GM18526 (cell line): ENCODE measurements around the gene NLRP5.

Experiments
- POLR2A ChIP-seq: IDR thresholded peaks from 3 replicates; pipeline ENCODE4 v1.6.1; 2011; ENCODE audit not compliant: insufficient read length; ENCODE audit errors: extremely low read depth

The NLRP5 gene

GRCh38 chr19:56091751-56092546 is 105.4 kb downstream of the NLRP5 start:
- TF ChIP-seq POLR2A, result no peak

- no peak for TF ChIP-seq POLR2A
These were observed 106.4 kb downstream of the NLRP5 start for GRCh38 chr19:56092685-56093631.

DNA sequence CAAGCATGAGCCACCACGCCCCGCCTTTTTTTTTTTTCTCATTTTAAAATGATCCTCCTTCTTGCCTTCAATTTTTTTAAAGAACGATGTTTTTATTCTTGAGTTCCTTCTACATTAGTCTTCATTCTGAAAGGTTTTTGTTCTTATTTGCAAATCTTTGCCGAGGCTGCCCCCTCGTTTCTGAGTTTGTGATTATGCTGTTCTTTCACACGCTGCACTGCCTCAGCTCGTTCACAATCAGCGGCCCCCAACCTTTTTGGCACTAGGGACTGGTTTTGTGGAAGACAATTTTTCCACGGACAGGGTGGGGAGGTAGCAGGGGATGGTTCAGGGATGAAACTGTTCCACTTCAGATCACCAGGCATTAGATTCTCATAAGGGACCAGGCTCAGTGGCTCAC is 107.9 kb downstream of the NLRP5 start:
- no peak for TF ChIP-seq POLR2A

DNA sequence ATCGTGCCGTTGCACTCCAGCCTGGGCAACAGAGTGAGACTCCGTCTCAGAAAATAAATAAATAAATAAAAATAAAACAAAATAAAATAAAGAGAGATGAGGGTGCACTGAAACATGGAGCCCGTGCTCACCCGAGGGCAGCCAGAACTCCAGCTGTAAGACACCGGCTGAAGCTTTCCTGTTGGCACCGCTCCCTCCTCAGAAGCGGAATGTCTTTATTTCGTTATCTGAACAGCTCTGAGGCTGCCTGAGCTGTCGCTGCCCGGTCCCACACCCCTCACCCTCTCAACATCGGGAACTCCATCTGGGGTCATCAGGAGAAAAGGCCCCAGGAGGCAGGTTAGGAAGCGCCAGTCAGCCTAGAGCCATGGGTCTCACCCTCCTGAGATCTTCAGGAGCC is 110.1 kb downstream of the NLRP5 start:
- TF ChIP-seq POLR2A, result no peak

DNA sequence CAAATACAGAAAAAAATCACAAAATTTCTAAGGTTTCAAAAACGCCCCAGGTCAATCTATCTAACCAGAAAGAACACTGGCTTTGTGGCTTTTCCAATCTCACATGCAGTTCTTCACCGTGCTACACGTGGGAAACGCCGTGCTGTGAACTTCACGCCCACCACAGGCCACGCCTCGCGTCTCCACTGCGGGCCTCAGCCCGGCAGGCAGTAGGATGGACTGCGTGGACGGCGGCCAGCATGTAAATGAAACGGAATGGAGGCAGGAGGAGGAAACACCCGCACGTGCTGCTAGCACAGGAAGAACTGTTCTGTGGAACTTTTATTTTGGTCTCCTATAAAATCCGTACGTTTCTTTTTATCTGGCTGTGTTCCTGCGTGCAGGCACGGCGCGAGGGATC is 110.7 kb downstream of the NLRP5 start:
- no peak for TF ChIP-seq POLR2A

- TF ChIP-seq POLR2A, result no peak
These were observed 111.2 kb downstream of the NLRP5 start for GRCh38 chr19:56097776-56098175.

DNA sequence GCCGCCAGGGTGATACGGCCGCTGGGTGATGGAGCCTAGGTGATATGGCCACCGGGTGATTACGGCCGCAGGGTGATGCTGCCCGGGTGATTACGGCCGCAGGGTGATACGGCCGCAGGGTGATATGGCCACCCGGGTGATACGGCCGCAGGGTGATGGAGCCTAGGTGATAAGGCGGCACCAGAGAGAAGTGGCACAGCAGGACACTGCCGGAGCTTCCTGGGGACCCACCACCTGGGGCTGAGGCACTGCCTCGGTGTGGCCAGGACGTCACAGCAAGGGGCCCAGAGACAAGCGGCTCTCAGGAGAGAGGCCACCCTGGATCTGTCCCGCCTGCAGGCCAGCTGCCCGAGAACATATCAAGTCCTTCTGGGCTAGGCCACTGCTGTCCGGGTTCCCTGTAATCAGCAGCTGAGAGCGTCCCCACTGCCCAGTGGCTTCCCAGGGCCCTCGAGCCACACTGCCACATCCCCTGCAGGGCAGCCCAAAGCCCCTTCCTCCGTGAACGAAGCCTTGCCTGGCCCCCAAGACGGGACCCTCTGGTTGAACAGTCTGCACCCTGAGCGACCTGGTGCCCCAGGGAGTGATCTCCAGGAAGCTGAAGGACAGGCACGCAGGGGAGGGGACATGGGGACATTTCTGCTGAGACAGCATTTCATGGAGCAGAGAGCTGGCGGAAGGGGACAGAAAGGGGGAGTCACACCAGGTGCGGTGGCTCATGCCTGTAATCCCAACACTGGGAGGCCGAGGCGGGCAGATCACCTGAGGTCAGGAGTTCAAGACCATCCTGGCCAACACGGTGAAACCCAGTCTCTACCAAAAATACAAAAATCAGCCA is 112.4 kb downstream of the NLRP5 start:
- TF ChIP-seq POLR2A, result no peak

DNA sequence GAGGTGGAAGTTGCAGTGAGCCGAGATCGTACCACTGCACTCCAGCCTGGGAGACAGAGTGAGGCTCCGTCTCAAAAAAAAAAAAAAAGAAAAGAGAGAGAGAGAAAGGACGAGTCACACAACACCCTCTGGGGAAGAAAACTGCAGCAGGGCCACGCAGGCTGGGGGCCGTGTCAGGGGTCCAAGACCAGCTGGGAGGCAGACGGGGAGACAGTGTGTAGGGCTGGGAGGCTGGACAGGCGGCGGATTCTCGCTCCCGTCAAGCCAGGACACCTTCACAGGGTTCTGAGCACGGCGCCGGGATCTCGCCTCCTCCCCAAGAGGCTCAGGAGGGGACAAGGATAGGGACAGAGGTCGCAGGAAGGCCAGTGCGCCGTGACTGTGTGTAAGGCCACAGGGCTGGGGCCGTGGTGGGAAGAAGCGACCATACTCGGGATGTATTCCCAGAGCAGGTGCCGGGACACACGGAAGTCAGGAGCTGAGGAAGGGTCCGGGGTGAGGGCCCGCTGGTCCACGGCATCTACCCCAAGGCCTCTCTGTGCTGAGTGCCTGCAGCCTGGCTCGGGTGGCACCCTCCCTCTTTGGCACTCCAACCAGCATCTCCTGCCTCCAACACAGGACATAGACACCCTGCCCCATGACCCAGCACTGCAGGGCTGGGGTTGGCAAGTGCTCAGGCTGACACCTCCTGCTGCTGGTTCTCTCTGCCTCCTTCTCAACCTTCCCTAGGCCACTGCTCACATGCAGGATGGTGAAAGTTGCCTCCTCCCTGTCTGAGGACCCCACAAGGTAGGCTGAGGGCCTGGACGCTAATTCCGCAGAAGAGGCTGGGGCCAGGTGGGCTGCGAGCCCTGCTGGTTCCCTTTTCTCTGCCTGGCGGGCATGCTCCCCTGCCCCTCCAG is 113.3 kb downstream of the NLRP5 start:
- no peak for TF ChIP-seq POLR2A

DNA sequence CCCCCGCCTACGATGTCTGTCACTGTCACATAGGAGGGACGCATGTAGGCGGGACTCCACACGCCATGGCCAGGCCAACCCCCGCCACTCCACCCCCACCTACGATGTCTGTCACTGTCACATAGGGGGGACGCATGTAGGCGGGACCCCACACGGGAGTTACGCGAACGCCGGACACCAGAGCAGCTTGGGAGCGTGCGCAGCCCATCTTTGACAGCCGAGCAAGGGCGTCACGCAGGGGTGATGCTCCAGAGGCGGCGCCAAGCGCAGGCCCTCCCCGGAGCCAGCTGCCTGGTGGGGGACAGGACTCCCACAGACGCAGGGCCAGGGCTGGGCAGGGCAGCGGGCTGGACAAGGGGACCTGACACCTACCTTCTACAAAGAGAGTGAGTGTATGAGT is 114.5 kb downstream of the NLRP5 start:
- no peak for TF ChIP-seq POLR2A

GRCh38 chr19:56101746-56102535 is 115.4 kb downstream of the NLRP5 start:
- no peak for TF ChIP-seq POLR2A

DNA sequence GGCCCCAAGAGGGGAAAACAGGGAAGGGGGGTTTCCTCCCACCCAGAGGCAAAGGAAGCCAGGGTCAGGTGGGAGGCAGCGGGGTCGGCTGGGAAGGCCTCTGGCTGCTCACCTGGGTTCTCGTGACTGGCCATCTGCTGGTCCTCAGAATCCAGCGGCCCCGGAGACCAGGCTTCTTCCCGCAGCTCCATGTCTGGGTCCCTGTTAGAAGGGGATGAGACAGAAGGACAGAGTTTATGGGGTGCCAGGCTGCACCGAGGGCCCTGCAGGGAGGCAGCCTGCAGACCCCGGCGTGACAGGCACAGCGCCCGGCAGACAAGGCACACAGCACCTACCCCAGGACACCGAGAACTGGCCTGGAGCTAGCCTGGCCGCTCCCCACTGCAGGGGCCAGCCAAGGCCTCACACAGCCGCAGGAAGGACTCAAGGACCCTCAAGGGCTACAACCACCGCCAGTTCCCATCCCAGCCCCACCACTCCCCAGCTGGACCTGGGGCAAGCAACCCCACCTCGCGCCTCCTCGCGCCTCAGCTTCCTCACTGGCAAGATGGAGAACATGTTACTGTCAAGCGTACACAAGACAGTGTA is 116.5 kb downstream of the NLRP5 start:
- TF ChIP-seq POLR2A, result no peak

DNA sequence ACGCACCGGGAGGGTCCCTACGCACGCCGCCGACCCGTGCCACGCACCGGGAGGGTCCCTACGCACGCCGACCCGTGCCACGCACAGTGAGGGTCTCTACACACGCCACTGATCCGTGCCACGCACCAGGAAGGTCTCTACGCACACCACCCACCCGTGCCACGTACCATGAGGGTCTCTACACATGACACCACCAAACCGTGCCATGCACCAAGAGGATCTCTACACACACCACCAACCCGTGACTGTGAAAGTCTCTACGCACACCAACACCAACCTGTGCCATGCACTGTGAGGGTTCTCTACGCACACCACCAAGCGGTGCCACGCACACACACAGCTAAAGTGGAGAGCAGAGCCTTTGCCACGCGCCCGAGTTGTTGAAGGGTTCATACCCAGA is 117.8 kb downstream of the NLRP5 start:
- TF ChIP-seq POLR2A, result no peak

DNA sequence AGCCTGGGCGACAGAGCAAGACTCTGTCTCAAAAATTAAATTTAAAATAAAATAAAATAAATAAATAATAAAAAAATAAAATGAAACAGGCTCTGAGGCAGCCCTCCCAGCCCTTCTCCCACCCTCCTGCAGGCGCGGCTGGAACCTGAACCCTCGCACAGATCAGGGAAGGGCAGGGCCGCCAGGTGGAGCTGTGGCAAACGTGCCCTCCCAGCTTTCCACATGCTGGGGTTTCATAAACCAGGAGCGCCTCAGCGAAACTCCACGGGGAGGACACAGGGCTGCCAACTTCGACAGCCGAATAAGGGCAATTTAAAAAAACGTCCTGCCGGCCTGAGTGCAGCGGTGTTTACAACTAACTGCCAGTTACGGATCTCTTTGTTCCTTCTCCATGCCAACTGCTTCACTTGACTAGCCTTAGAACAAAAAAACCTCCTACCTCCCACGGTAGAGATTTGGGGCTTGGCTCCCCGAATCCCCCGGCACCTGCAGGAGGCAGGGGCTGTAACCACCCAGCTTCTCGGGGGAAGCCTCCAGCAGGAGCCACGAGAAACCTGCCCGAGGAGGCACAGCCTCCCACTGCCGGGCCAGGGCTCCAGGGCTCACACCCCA is 118.6 kb downstream of the NLRP5 start:
- TF ChIP-seq POLR2A, result no peak

- no peak for TF ChIP-seq POLR2A
These were observed 119.8 kb downstream of the NLRP5 start for GRCh38 chr19:56106397-56106849.
